Stomach smooth muscle (tissue), 2 donors: ENCODE data around the gene DBH.

Experiments used
- H3K27ac ChIP-seq: one replicate; pipeline ENCODE4 v1.7.0; 2013; ENCODE audit warnings: mild to moderate bottlenecking, low read length, inconsistent platforms
- H3K27me3 ChIP-seq, 2 donors: one replicate each; pipeline ENCODE4 v1.7.0; 2013; ENCODE audit warnings: low read length in 2 of 2; ENCODE audit not compliant: insufficient read depth in 2 of 2, control insufficient read depth in 1 of 2
- H3K36me3 ChIP-seq, 2 donors: one replicate each; pipeline ENCODE4 v1.7.0; 2013; ENCODE audit warnings: low read length in 2 of 2; ENCODE audit not compliant: control insufficient read depth in 2 of 2, insufficient read depth in 2 of 2
- H3K4me1 ChIP-seq: one replicate; pipeline ENCODE4 v1.7.0; 2013; ENCODE audit warnings: low read length; ENCODE audit not compliant: control insufficient read depth, insufficient read depth
- H3K4me3 ChIP-seq, 2 donors: one replicate each; pipeline ENCODE4 v1.7.0; 2013; ENCODE audit warnings: low read length in 2 of 2
- H3K9ac ChIP-seq, 2 donors: one replicate each; pipeline ENCODE4 v1.7.0; 2013; ENCODE audit warnings: low read length in 2 of 2, mild to moderate bottlenecking in 1 of 2
- H3K9me3 ChIP-seq, 2 donors: one replicate each; pipeline ENCODE4 v1.7.0; 2013; ENCODE audit warnings: low read length in 2 of 2; ENCODE audit not compliant: control insufficient read depth in 2 of 2
- donor health status: healthy.
- donor health status: Pancreatic carcinoma.

Gene DBH

DNA sequence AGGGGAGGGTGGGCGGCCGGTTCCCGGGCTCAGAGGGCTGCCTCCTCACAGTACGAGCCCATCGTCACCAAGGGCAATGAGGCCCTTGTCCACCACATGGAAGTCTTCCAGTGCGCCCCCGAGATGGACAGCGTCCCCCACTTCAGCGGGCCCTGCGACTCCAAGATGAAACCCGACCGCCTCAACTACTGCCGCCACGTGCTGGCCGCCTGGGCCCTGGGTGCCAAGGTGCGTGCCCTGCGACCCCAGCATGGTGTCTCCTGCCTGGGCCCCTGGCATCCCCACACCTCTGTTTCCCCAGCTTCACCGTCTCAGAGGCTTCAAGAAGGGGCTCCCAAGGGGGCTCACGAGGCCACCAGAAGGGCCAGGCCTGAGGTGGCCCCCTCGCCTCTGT lies 7.2 kb downstream of the DBH start:
- no peaks in the 10 kb centered on the region for H3K36me3 ChIP-seq
- no peaks in the 10 kb centered on the region for H3K4me1 ChIP-seq
- H3K27me3 ChIP-seq: peaks cover 9 to 13% of the 10 kb centered on the region in 2 donors
- no peaks in the 10 kb centered on the region for H3K9me3 ChIP-seq
- H3K27ac ChIP-seq: no peak overlapping the region
- H3K9ac ChIP-seq: no peak overlapping the region
- no peak overlapping the region for H3K4me3 ChIP-seq

- no peaks in the 10 kb centered on the region for H3K36me3 ChIP-seq
- H3K27ac ChIP-seq: no peak overlapping the region
- H3K27me3 ChIP-seq: peaks cover 9 to 11% of the 10 kb centered on the region in 2 donors
Observed at GRCh38 chr9:133643978-133644760, 8.0 kb downstream of the DBH start.

GRCh38 chr9:133645021-133645765 lies 9.0 kb downstream of the DBH start:
- no peaks in the 10 kb centered on the region for H3K36me3 ChIP-seq
- H3K4me3 ChIP-seq: no peak overlapping the region
- H3K27me3 ChIP-seq: peaks cover 11 to 14% of the 10 kb centered on the region in 2 donors
- H3K27ac ChIP-seq: no peak overlapping the region
- no peak overlapping the region for H3K9ac ChIP-seq
- H3K9me3 ChIP-seq: no peaks in the 10 kb centered on the region
- H3K4me1 ChIP-seq: no peaks in the 10 kb centered on the region

More at GRCh38 chr9:133643978-133644760, 8.0 kb downstream of the DBH start:
- Histone ChIP-seq H3K9ac (no peak overlapping the region), H3K9me3 (no peaks in the 10 kb centered on the region), H3K4me1 (no peaks in the 10 kb centered on the region), H3K4me3 (no peak overlapping the region)

- H3K36me3 ChIP-seq: no peaks in the 10 kb centered on the region
Observed at GRCh38 chr9:133647148-133647547, 11.0 kb downstream of the DBH start.

GRCh38 chr9:133647765-133648469 lies 11.8 kb downstream of the DBH start:
- no peak overlapping the region for H3K9ac ChIP-seq
- H3K4me3 ChIP-seq: no peak overlapping the region
- peaks cover 13 to 18% of the 10 kb centered on the region in 2 donors for H3K27me3 ChIP-seq
- H3K36me3 ChIP-seq: no peaks in the 10 kb centered on the region
- no peaks in the 10 kb centered on the region for H3K4me1 ChIP-seq
- H3K9me3 ChIP-seq: no peaks in the 10 kb centered on the region
- H3K27ac ChIP-seq: no peak overlapping the region

More at GRCh38 chr9:133647148-133647547, 11.0 kb downstream of the DBH start:
- Histone ChIP-seq H3K9ac (no peak overlapping the region), H3K4me1 (no peaks in the 10 kb centered on the region), H3K27me3 (peaks cover 12 to 14% of the 10 kb centered on the region in 2 donors), H3K4me3 (no peak overlapping the region), H3K9me3 (no peaks in the 10 kb centered on the region), H3K27ac (no peak overlapping the region)

- H3K27ac ChIP-seq: no peak overlapping the region
- H3K36me3 ChIP-seq: no peaks in the 10 kb centered on the region
- H3K9ac ChIP-seq: no peak overlapping the region
- no peaks in the 10 kb centered on the region for H3K4me1 ChIP-seq
- H3K4me3 ChIP-seq: no peak overlapping the region
- H3K9me3 ChIP-seq: no peaks in the 10 kb centered on the region
- peaks cover 13 to 24% of the 10 kb centered on the region in 2 donors for H3K27me3 ChIP-seq
Observed at GRCh38 chr9:133649194-133649593, 13.0 kb downstream of the DBH start.

DNA sequence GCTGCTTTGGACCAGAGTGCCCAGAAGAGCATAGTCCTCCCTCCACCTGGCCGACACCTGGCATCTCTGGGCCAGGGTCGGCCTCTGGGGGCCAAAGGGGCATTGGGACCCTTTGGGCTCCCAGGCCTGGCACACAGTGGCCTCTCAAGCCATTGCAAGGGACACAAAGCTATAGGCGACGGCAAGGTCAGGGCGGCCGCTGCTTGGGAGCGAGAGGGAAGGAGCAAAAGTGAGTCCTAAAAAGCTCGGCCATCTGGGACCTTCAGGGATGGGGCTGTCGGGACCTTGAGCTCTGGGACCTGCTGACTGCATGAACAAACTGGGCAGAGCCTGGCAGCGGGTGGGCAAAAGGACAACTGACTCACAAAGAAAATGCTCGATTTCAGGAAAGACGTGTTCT lies 13.9 kb downstream of the DBH start:
- Histone ChIP-seq H3K4me1 (no peaks in the 10 kb centered on the region), H3K27ac (no peak overlapping the region), H3K36me3 (no peaks in the 10 kb centered on the region), H3K27me3 (peaks cover 19 to 32% of the 10 kb centered on the region in 2 donors), H3K4me3 (no peak overlapping the region), H3K9ac (no peak overlapping the region), H3K9me3 (no peaks in the 10 kb centered on the region)

- Histone ChIP-seq H3K9me3 (no peaks in the 10 kb centered on the region), H3K27me3 (peaks cover 44 to 46% of the 10 kb centered on the region in 2 donors), H3K27ac (no peak overlapping the region), H3K4me3 (no peak overlapping the region), H3K4me1 (peaks cover 7% of the 10 kb centered on the region), H3K36me3 (no peaks in the 10 kb centered on the region), H3K9ac (no peak overlapping the region)
Observed at GRCh38 chr9:133653638-133654037, 17.5 kb downstream of the DBH start.

GRCh38 chr9:133654736-133655657 lies 18.8 kb downstream of the DBH start:
- H3K4me1 ChIP-seq: peaks cover 16% of the 10 kb centered on the region
- H3K27ac ChIP-seq: no peak overlapping the region
- H3K36me3 ChIP-seq: no peaks in the 10 kb centered on the region
- H3K27me3 ChIP-seq: peaks cover 42 to 48% of the 10 kb centered on the region in 2 donors
- H3K9ac ChIP-seq: no peak overlapping the region
- no peak overlapping the region for H3K4me3 ChIP-seq
- H3K9me3 ChIP-seq: no peaks in the 10 kb centered on the region

- Histone ChIP-seq H3K4me3 (no peak overlapping the region), H3K27ac (no peak overlapping the region), H3K36me3 (no peaks in the 10 kb centered on the region), H3K4me1 (peaks cover 16% of the 10 kb centered on the region), H3K9me3 (no peaks in the 10 kb centered on the region), H3K9ac (no peak overlapping the region), H3K27me3 (peaks cover 42 to 54% of the 10 kb centered on the region in 2 donors)
Observed at GRCh38 chr9:133655701-133656100, 19.5 kb downstream of the DBH start.
